HEK293 (cell line): ENCODE results near the gene PHETA2.
A peak's percentile ranks its signal among the peaks of the same experiment; 100 is the strongest.

Experiments used
- CTCF ChIA-PET: fragments of 350-600 bp; formaldehyde crosslinking; extraction: SDS; loops from one replicate; lab custom pipeline; 2021; ENCODE audit warnings: antibody characterized with exemption; lab: Yijun Ruan, JAX
- POLR2A ChIA-PET: fragments of 300-600 bp; formaldehyde crosslinking; extraction: SDS; loops from one replicate; lab custom pipeline; 2020; ENCODE audit warnings: antibody characterized with exemption, inconsistent platforms; lab: Yijun Ruan, JAX
- H3K27ac ChIP-seq: fragments of 200-500 bp; sonication (Bioruptor generic); 2 replicates; pipeline ENCODE4 v1.5.1; 2014; ENCODE audit warnings: low read depth, low read length, control low read depth, inconsistent platforms; ENCODE audit errors: extremely low read depth
- H3K36me3 ChIP-seq, 2 experiments: fragments of 200-500 bp in 1 of 2; sonication (Bioruptor generic) in 1 of 2; 1 replicate in 1 of 2; 2 replicates in 1 of 2; pipeline ENCODE4 v1.5.1; 2014 to 2017; ENCODE audit warnings: inconsistent platforms in 2 of 2, low read length in 2 of 2; ENCODE audit not compliant: control insufficient read depth in 2 of 2, insufficient read depth in 1 of 2
- H3K4me1 ChIP-seq: fragments of 200-500 bp; sonication (Bioruptor generic); 2 replicates; pipeline ENCODE4 v1.5.1; 2014; ENCODE audit warnings: mild to moderate bottlenecking, low read length, inconsistent platforms; ENCODE audit not compliant: control insufficient read depth, insufficient read depth
- H3K4me3 ChIP-seq: 2 replicates; pipeline ENCODE4 v1.5.1; 2011; ENCODE audit warnings: low read depth, mild to moderate bottlenecking, control low read depth, low read length, moderate library complexity
- H3K9me3 ChIP-seq: fragments of 200-500 bp; sonication (Bioruptor generic); 2 replicates; pipeline ENCODE4 v1.5.1; 2014; ENCODE audit warnings: low read depth, low read length, inconsistent platforms; ENCODE audit not compliant: control insufficient read depth, insufficient read depth
- PRDM1 ChIP-seq: fragments of 450-650 bp; formaldehyde crosslinking; IDR thresholded peaks from 2 replicates; pipeline ENCODE4; 2016; ENCODE audit warnings: missing biosample characterization, missing genetic modification characterization
- SCRT1 ChIP-seq: fragments of 450-650 bp; formaldehyde crosslinking; IDR thresholded peaks from 2 replicates; pipeline ENCODE4 v1.5.1; 2016; ENCODE audit warnings: missing biosample characterization, missing genetic modification characterization, borderline replicate concordance
- ZBTB48 ChIP-seq: fragments of 450-650 bp; formaldehyde crosslinking; IDR thresholded peaks from 2 replicates; pipeline ENCODE4 v1.5.1; 2016; ENCODE audit warnings: missing biosample characterization, missing genetic modification characterization
- ZNF24 ChIP-seq: fragments of 450-650 bp; formaldehyde crosslinking; IDR thresholded peaks from 2 replicates; pipeline ENCODE4 v1.5.1; 2016; ENCODE audit warnings: missing biosample characterization, missing genetic modification characterization
- ZNF335 ChIP-seq: fragments of 450-650 bp; formaldehyde crosslinking; conservative IDR thresholded peaks from 2 replicates; pipeline ENCODE4 v1.5.1; 2016; ENCODE audit warnings: missing biosample characterization, missing genetic modification characterization
- ZNF571 ChIP-seq: fragments of 450-650 bp; formaldehyde crosslinking; IDR thresholded peaks from 2 replicates; pipeline ENCODE4 v1.5.0; 2017; ENCODE audit warnings: missing biosample characterization, missing genetic modification characterization
- ZNF76 ChIP-seq: fragments of 450-650 bp; formaldehyde crosslinking; IDR thresholded peaks from 2 replicates; pipeline ENCODE4; 2016; ENCODE audit warnings: low read depth, missing biosample characterization, missing genetic modification characterization, borderline replicate concordance
- TF ChIP-seq, protein P1 (sequence below): fragments of 450-650 bp; formaldehyde crosslinking; IDR thresholded peaks from 2 replicates; pipeline ENCODE4 v1.5.1; 2016; ENCODE audit warnings: missing biosample characterization, missing genetic modification characterization
- TF ChIP-seq, protein P2 (sequence below): fragments of 450-650 bp; formaldehyde crosslinking; IDR thresholded peaks from 2 replicates; pipeline ENCODE4 v1.5.1; 2016; ENCODE audit warnings: missing biosample characterization, missing genetic modification characterization
- TF ChIP-seq, protein P3 (sequence below): fragments of 450-650 bp; formaldehyde crosslinking; IDR thresholded peaks from 2 replicates; pipeline ENCODE4 v1.5.1; 2016; ENCODE audit warnings: missing biosample characterization, missing genetic modification characterization
- TF ChIP-seq, protein P4 (sequence below): fragments of 450-650 bp; formaldehyde crosslinking; optimal IDR thresholded peaks from 2 replicates; pipeline ENCODE3; 2016; ENCODE audit warnings: missing biosample characterization, mild to moderate bottlenecking, missing genetic modification characterization
- TF ChIP-seq, protein P5 (sequence below): fragments of 450-650 bp; formaldehyde crosslinking; IDR thresholded peaks from 2 replicates; pipeline ENCODE4 v1.5.1; 2017; ENCODE audit warnings: missing biosample characterization, missing genetic modification characterization

PHETA2 gene

DNA sequence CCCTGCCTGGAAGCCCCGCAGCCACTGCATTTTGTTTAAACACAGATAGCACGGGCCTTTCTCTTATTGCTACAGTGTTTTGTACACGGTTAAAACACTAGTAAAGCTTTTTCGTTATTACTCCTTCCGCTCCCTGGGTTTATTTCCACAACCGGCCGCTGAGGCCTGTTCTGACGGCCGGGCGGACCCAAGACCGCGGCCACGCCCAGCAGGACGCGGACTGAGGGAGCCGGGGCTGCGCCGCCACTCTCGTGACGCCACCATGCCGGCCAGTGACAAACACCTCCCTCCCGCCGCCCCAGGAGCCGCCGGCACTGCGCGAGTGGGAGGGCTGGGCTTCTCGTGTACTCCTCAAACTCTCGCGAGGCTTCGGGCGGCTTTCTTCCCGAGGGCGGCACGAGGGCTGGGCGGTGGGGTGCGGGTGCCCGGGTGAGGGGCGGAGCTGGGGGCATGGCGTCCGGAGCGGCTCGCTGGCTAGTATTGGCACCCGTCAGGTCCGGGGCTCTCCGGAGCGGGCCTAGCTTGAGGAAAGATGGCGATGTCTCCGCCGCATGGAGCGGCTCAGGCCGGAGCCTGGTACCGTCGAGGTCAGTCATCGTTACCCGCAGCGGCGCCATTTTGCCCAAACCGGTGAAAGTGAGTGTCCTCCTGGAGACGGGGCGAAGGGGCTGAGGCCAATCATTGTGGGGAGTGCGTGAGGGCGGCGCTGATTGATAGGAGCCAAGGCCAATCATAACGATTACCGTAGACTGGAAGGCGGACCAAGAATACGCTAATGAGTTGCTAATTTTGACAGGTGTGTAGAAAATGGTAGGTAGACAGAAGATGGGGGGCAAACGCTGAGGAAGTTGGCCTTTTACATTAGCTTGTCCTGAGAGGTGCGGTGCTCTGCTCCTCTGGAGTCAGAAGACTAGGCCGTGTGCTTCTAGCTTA, 5.5 kb downstream of the PHETA2 start, which contains the start of gene SMDT1 (continued):
- TF ChIP-seq, protein P1, sequence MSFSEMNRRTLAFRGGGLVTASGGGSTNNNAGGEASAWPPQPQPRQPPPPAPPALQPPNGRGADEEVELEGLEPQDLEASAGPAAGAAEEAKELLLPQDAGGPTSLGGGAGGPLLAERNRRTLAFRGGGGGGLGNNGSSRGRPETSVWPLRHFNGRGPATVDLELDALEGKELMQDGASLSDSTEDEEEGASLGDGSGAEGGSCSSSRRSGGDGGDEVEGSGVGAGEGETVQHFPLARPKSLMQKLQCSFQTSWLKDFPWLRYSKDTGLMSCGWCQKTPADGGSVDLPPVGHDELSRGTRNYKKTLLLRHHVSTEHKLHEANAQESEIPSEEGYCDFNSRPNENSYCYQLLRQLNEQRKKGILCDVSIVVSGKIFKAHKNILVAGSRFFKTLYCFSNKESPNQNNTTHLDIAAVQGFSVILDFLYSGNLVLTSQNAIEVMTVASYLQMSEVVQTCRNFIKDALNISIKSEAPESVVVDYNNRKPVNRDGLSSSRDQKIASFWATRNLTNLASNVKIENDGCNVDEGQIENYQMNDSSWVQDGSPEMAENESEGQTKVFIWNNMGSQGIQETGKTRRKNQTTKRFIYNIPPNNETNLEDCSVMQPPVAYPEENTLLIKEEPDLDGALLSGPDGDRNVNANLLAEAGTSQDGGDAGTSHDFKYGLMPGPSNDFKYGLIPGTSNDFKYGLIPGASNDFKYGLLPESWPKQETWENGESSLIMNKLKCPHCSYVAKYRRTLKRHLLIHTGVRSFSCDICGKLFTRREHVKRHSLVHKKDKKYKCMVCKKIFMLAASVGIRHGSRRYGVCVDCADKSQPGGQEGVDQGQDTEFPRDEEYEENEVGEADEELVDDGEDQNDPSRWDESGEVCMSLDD = peak; percentile 98
- no peak for TF ChIP-seq ZNF571 (tag by site-specific recombination)
- TF ChIP-seq, protein P2, sequence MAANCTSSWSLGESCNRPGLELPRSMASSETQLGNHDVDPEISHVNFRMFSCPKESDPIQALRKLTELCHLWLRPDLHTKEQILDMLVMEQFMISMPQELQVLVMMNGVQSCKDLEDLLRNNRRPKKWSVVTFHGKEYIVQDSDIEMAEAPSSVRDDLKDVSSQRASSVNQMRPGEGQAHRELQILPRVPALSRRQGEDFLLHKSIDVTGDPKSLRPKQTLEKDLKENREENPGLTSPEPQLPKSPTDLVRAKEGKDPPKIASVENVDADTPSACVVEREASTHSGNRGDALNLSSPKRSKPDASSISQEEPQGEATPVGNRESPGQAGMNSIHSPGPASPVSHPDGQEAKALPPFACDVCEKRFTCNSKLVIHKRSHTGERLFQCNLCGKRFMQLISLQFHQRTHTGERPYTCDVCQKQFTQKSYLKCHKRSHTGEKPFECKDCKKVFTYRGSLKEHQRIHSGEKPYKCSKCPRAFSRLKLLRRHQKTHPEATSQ (tag by site-specific recombination) = peak; percentile 38; the same call in 1 of the 2 replicates
- TF ChIP-seq, protein P3, sequence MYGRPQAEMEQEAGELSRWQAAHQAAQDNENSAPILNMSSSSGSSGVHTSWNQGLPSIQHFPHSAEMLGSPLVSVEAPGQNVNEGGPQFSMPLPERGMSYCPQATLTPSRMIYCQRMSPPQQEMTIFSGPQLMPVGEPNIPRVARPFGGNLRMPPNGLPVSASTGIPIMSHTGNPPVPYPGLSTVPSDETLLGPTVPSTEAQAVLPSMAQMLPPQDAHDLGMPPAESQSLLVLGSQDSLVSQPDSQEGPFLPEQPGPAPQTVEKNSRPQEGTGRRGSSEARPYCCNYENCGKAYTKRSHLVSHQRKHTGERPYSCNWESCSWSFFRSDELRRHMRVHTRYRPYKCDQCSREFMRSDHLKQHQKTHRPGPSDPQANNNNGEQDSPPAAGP = peak; percentile 70
- peak; percentile 67; the same call in 1 of the 2 replicates for TF ChIP-seq ZNF24 (tag by site-specific recombination)
- TF ChIP-seq ZNF76 (tag by site-specific recombination) = peak; percentile 64; the same call in 1 of the 2 replicates

DNA sequence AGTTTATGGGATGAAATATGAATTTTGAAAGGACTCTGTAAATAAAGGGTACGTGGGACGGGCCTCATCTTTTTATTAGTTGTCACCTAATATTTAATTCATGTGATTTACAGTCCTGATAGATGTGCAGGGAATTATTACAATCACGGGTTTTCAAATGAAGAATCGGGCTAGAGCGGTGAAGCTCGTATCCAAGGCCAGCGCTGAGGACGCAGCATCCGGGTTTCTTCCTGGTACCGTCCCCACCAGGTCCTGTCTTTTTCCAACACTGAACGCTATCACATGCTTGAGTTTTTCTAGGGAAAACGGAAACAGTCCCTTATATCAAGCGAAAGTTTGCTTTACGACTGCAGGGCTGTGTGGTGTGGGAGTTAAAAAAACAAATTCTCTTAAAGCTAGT, 6.2 kb downstream of the PHETA2 start:
- Histone ChIP-seq H3K27ac (peak overlapping the region; percentile 73; the same call in 1 of the 2 replicates), H3K4me3 (peak overlapping the region; percentile 93), H3K36me3 (peaks cover 0 to 39% of the 10 kb centered on the region in 2 experiments; a peak in 2 of 3 replicates), H3K4me1 (peaks cover 4% of the 10 kb centered on the region; the same call in 1 of the 2 replicates), H3K9me3 (no peaks in the 10 kb centered on the region)
- ChIA-PET POLR2A (interaction anchor here (1.0 to 3.3 kb wide), 6 partner anchors 10 to 364 kb away, joined by 3 to 56 read pairs (median 10); partner anchors contain the start of genes CENPM, NAGA and NDUFA6), CTCF (interaction anchor here (0.6 to 1.7 kb wide), 7 partner anchors 10 to 364 kb away, joined by 3 to 14 read pairs (median 3); partner anchors contain the start of gene NDUFA6)
- TF ChIP-seq ZNF335 (tag by site-specific recombination) (peak; percentile 44), PRDM1 (tag by site-specific recombination) (peak; percentile 56; the same call in 1 of the 2 replicates), ZBTB48 (tag by site-specific recombination) (peak; percentile 91), SCRT1 (no peak)
- TF ChIP-seq, protein P4, sequence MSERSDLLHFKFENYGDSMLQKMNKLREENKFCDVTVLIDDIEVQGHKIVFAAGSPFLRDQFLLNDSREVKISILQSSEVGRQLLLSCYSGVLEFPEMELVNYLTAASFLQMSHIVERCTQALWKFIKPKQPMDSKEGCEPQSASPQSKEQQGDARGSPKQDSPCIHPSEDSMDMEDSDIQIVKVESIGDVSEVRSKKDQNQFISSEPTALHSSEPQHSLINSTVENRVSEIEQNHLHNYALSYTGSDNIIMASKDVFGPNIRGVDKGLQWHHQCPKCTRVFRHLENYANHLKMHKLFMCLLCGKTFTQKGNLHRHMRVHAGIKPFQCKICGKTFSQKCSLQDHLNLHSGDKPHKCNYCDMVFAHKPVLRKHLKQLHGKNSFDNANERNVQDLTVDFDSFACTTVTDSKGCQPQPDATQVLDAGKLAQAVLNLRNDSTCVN = no peak
- TF ChIP-seq, protein P5, sequence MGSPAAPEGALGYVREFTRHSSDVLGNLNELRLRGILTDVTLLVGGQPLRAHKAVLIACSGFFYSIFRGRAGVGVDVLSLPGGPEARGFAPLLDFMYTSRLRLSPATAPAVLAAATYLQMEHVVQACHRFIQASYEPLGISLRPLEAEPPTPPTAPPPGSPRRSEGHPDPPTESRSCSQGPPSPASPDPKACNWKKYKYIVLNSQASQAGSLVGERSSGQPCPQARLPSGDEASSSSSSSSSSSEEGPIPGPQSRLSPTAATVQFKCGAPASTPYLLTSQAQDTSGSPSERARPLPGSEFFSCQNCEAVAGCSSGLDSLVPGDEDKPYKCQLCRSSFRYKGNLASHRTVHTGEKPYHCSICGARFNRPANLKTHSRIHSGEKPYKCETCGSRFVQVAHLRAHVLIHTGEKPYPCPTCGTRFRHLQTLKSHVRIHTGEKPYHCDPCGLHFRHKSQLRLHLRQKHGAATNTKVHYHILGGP (tag by site-specific recombination) = peak; percentile 67; the same call in 1 of the 2 replicates
